HG03521 (cell line): ENCODE results near the gene TNK2.
"Not testable (repeated sequence)": the region's sequence is repeated elsewhere in the genome, so short reads cannot be mapped to it uniquely, and the experiment has no call there.

Experiments
- ATAC-seq: cut with Tn5 transposase; IDR thresholded peaks from one replicate; pipeline ENCODE4 v1.9.1; 2021; ENCODE audit warnings: mild to moderate bottlenecking, moderate library complexity; ENCODE audit not compliant: unreplicated experiment

TNK2 gene

DNA sequence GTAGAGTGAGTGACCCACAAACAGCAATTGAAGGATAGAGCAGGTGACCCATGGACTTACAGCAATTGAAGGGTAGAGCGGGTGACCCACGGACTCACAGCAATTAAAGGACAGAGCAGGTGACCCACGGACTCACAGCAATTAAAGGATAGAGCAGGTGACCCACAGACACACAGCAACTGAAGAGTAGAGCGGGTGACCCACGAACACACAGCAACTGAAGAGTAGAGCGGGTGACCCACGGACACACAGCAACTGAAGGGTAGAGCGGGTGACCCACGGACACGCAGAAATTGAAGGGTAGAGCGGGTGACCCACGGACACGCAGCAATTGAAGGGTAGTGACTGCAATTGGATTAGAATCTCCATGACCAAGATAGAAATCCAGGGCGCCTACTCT is 9.8 kb upstream of the TNK2 start:
- ATAC-seq = no peak

DNA sequence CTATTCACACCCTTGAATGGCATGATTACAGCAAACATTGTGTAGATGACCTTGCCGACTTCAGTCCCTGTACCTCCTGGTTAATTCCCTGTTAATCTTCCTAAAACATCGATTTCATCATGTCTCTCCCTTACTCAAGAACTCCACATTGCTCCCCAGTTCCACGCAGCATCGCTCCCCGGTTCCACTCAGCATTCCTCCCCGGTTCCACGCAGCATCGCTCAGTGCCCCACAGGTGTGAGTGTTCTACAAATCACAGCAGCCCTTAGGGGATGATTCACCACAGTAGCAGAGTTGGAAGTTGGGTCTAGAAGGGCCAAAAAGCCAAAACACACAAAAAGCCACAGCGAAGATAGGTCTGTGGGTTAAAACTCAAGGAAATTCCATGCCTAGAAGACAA is 8.6 kb upstream of the TNK2 start:
- no peak for ATAC-seq

DNA sequence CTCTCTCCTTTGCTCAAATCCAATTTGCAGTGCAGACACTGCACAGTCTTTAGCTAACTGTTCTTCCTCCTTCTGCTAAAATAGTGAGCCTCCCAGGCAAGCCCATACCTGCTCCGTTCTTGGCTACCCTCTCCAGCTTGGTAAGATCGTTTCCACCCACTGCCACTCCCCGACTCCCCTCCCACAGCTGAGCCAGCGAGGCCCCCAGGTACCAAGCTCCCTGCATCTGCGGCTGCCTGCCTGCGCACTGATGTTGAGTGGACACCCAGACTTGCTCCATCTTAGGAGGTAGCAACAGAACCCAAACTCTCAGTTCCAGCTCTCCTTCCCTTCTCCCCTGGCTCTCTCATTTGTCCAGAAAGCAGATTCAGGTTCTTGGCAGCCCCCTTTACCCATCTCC is 7.9 kb upstream of the TNK2 start:
- no peak for ATAC-seq

DNA sequence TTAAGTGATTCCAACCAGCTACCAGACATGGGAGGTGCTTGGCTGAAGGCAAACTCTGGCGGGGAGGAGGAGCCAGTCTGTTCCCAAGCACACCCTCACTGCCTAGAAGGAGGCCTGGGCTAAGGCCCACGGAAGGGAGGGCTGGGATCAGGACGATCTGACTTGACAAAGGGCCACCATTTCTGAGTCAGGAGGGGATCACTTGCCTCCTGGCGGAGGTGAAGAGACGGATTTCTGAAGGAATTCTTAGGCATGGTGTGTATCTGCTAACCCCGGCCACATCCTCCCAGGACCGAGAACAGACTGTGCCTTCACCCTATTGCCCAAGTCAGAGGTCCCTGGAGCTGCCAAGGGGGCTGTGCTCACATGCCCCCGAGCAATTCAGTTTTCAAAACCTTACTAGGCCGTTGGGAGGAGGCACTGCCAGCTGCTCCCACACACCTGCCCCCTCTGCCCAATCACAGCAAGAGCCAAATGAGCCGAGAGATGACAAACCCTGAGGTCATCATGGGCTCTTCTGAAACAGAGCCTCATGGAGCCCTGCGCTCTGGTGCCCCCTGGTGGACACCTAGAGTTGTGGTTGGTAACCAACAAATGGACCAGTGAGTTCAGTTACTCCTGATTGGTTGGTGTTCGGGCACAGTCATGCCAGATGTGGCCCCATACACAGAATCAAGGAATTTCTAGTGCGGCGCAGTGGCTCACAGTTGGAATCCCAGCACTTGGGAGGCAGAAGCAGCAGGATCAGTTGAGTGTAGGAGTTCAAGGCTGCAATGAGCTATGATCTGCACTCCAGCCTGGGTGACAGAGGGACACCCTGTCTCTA is 6.5 kb upstream of the TNK2 start:
- peak; percentile 74 for ATAC-seq

DNA sequence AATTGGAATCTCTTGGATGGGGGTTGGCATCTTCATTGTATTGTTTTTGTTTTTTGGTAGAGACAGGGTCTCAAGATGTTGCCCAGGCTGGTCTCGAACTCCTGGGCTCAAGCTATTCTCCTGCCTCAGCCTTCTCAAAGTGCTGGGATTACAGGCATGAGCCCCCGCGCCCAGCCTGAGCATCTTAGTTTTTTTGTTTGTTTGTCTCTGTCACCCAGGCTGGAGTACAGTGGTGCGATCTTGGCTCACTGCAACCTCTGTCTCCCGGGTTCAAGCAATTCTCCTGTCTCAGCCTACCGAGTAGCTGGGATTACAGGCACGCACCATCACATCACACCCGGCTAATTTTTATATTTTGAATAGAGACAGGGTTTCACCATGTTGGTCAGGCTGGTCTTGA is 5.8 kb upstream of the TNK2 start:
- ATAC-seq = not testable (repeated sequence)

DNA sequence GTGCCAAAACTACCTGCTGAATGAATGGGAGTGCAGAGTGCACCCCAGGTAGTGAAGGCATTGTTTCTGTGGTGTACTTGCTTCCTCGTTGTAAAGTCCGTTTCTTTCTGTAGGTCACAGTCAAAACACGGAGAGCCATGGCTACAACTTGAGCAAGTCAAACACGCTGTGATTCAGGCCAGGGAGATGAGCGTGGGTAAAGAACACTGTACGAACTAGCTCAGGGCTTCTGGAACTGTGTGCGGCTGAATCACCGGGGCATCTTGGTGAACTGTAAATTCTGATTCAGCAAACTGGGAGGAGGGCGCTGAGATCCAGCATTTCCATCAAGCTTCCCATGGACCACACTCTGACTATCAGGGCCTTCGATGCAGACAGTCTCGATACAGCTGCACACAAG is 5.0 kb upstream of the TNK2 start:
- no peak for ATAC-seq

DNA sequence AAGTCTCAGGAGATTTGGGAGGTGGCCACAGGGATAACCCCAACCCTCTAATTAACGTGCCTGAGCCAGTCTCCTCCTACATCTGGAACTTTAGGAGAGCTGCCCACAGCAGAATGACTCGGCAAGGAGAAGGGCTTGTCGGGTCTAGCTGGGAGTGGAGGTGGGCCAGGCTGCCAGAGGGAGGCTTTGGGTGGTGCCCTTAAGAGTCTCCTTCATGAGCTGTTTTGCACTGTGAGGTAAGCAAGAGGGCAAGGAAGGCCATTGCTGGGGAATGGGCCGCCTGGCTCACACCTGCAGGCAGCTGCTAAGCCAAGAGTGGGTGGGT is 3.6 kb upstream of the TNK2 start:
- ATAC-seq = no peak

DNA sequence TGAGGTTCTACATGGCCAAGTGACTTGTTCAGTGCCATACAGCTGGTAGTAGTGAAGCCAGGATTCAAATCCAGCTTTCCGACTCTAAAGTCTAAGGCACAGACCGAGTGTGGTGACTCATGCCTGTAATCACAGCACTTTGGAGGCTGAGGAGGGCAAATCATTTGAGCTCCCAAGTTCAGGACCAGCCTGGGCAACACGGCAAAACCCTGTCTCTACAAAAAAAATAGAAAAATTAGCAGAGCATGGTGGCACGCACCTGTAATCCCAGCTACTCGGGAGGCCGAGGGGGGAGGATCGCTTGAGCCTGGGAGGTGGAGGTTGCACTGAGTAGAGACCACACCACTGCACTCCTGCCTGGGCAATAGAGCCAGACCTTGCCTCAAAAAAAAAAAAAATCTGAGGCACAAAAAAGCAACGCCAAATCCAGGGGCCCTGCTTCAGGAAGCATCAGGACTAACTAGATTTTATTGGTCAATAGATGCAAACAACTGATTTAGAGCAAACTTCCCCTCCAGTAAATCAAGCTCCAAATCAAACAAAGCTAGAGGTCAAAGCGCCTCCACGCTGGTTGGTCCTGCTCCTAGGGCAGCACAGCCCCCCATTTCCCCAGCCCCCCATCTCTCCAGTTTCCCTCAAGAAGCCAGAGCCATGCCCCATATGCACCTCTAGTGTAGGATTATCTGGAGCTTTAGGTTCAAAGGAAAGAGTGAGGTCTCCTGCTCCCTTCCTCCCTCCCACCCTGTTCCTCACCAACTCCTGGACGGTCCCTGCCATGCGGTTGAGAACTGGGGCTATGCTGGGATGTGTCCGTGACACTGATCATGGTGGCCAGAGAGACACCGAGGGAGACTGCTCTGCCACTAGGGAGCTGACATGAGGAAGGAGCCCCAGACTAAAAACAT is 2.9 kb upstream of the TNK2 start:
- no peak for ATAC-seq

DNA sequence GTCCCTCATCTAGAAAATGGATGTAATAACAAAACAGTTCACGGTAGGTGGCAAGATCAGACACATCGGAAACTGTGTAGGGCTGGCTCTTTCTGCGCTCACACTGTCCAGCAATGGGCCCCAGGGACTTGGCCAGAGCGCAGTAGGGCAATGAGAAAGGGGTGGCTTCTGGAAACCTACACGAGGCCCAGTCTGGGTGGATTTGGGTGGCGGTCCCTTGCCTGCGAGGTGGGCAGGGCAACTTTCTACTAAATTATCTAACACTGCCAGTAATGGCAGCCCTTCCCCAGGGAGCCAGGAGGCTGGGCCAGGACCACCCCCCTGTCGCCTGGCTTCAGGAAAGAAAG is 2.1 kb upstream of the TNK2 start:
- ATAC-seq = no peak

DNA sequence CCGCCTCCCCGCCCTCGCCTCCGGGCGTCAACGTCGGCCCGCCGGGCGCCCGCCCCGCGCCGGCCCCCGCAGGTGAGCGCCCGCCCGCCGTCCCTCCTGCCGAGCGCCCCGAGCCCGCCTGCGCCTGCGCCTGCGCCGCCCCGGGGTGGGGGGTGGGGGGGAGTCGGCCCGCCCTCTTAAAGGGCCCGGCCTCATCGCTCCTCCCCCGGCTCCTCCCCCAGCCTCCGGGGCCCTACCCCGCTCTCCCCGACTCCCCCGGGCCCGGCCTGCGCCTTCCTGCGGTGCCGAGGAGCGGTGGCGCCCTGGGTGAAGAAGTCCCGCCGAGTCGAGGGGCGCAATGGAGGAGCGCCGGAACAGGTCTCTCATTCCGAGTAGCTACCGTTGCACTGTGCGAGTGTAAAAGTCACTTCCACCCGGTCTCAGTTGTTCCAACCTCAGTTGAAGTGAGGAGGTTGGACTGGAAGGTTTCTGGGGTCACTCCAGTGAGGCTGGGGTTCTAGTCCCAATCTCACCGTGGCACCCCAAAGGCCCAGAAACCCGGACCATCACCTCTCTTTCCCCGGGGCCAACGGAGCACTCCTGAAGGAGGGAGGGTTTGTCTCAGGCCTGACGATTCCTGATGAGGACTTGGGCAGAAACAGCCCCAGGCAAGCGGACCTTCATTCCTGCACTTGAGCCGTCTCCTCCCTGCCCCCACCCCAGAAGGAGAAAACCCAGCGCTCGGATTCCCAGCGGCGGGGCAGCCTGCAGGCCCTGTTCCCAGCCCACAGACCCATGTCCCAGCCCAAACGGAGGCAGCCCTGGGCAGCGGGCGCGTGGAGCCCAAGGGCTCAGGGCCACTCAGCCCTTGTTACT is 1.5 kb upstream of the TNK2 start:
- ATAC-seq = peak; percentile 43

DNA sequence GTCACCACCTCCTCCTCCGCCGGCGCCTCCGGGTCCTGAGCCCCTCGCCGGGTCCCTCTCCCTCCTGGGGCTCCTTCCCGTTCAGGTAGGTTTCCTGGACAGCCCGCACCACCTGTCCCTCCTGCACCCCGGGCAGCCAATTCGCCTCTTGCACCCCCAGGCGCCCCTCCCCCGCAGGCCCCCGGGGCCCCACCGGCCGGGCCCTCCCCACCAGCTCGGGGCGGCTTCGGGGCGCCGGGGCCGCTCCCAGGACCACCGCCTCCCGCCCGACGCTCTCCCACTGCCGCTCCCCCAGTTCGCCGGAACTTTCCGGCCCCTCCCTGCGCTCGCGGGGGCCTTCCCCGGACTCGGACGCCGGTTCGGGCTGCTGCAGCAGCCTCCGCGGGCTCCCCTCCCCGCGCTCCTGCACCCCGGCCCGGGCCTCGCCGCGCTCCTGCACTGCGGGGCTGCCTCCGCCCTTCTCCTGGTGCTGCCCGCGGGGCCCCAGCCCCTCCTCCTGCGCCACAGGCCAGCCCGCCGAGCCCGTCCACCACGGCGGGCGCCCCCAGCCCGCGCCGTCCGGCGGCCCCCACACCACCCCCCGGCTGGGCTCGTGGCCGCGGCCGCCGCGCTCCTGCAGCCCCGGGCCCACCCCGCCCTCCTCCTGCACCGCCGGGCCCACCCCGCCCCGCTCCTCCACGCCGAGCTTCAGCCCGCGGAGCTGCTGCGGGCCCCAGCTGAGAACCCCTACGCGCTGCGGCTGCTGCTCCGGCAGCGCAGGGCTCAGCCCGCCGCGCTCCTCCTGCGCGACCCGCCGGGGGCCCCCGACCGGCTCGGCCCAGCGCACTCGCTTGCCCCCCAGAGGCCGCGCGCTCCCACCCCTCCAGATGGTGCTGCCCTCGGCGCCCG is 587 bp upstream of the TNK2 start:
- ATAC-seq = peak; percentile 26

DNA sequence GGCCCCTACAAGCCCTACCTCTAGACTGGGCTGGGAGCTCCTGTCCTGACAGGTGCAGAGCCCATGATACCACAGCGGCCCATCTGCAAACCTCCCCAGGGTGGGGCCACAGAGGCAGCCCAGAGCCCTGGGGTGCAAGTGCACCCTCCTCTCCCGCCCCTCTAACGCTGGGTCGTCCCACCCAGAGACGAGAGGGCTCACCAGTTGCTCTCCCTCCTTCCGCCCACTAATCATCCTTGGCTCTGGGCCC is 742 bp downstream of the TNK2 start:
- peak; percentile 15 for ATAC-seq

DNA sequence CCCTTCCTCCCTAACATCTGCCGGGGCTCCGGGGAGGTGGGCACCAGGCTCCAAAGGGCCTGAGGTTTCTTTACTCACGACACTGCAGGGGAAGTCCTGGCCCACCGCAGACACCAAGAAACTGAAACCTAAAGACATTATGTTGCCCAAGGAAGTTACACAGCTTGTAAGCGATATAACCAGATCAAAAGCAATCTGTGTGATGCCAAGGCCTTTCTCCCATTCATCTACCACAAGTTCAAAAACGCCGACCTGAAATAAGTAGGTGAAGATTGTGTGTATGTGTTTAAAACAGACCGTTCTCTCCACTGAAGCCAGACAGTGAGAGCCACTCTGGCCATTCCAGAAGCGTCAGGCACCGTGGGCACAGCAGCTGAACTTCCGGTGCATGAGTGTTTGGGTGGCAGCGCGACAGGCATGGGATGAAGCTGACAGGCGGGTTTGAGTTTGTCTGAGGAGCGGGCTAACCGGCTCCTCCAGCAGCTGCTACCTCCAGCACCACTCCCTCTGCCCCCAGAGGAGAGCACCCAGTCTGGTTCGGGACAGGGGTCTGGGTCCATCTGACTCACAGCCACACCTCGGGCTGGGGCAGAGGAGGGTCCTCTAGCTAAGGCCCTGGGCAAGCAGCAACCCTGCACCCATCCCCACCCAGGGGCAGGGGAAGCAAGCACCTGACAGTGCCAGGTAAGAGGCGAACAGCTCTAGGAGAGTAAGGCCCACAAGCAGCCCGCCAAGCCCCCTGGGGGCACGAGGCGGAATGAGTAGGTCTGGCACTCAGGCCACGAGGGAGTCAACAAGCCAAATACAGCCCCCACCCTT is 1.3 kb downstream of the TNK2 start:
- ATAC-seq = no peak

DNA sequence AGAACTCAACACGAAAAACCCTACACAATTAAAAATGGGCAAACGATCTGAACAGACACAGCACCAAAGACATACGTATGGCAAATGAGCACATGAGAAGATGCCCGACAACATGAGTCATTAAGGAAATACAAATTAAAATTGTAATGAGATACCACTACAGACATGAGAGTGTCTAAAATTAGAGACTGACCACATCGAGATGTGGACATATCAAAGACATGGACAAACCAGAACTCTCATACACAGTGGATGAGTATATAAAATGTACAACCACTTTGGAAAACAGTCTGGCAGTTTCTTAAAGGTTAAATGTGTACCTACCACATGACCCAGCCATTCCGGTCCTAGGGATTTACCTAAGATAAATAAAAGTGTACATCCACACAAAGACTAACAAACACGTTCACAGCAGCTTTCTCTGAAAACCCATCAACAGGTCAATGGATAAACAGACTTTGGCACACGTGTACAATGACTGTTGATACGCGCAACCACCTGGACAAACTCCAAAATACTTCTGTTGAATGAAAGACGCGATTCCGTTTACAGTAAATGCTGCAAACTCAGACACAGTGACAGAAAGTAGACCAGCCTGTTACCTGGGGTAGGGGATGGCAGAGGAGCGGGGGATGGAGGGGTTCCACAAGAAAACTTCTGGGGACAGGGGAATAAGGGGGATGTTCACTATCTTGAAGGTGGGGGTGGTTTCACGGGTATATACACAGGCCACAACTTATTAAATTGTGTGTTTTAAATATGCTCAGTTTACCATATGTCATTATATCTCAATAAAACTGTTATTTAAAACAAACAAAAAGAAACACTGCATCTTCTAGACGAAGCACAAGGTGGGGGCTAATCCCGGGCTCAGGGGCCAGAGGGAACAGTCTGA is 2.1 kb downstream of the TNK2 start:
- ATAC-seq = no peak

DNA sequence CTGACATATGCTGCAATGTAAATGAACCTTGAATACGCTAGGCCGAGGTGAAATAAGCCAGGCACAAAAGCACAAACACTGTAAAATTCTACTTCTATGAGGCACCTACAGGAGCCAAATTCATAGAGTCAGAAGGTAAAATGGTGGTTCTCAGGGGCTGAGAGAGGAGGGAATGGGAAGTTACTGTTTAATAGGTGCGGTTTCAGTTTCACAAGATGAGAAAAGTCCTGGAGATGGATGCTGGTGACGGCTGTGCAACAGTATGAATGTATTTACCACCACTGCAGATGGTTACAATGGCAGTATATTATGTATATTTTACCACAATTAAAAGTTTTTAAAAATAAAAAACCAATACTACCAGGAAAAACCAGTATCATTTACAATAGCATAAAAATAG is 4.0 kb downstream of the TNK2 start:
- no peak for ATAC-seq

DNA sequence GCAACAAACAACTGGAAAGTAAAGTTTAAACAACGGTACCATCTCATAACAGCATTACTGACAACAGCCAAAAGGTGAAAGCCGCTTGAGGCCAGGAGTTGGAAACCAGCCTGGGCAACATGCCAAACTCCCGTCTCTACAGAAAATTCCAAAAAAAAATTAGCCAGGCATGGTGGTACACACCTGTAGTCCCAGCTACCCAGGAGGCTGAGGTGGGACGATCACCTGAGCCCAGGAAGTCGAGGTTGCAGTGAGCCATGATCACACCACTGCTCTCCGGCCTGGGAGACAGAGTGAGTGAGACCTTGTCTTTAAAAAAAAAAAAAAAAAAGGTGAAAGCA is 4.4 kb downstream of the TNK2 start:
- ATAC-seq = no peak

DNA sequence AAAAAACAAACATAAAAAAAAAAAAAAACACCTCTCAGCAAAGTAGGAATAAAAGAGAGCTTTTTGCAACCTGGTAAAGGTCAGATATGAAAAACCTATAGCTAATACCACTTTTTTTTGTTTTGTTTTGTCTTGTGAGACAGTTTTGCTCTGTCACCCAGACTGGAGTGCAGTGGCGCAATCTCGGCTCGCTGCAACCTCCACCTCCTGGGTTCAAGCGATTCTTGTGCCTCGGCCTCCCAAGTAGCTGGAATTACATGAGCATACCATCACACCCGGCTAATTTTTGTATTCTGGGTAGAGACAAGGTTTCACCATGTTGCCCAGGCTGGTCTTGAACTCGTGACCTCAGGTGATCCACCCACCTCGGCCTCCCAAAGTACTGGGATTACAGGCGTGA is 5.7 kb downstream of the TNK2 start:
- ATAC-seq = not testable (repeated sequence)

DNA sequence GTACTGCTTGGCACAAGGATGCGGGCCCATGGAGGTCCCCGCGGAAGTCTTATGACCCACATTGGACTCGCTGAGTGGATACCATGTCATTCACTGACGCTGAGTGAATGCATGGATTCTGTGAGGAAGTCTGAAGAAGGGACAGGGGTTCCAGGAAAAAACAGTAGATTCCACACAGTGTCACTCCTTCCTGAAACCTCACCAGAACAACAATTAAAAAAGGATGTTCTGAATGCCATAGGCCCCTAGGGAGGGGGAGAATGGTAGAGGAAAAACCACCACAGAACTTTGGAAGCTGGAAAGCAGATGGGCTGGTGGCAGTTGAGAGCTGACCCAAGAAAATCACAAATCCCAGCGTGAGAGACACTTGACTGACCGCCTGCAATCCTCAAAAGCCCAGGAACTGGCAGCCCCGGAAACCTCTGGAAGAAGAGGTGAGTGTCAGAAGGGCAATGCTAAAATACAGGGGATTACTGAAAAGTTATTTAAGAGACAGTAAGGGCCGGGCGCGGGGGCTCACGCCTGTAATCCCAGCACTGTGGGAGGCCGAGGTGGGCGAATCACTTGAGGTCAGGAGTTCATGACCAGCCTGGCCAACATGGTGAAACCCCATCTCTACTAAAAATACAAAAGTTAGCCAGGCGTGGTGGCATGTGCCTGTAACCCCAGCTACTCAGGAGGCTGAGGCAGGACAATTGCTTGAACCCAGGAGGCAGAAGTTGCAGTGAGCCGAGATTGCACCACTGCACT is 6.3 kb downstream of the TNK2 start:
- not testable (repeated sequence) for ATAC-seq
